SK-N-SH (cell line): ENCODE measurements around the gene SNCA. TPM values are rescaled to one million over a fixed set of nuclear protein-coding genes. Genes with fewer than 3 reads are reported as not detected.

Experiments
- CTCF ChIA-PET: fragments of 300-600, 350-600 bp; formaldehyde crosslinking; extraction: SDS; loops from one replicate; lab custom pipeline; 2021; lab: Yijun Ruan, JAX
- POLR2A ChIA-PET: fragments of 350-600 bp; sonication (Branson Sonifier 250); formaldehyde crosslinking; extraction: SDS; loops from one replicate; lab custom pipeline; 2020; ENCODE audit warnings: antibody characterized with exemption, inconsistent platforms; lab: Yijun Ruan, JAX
- DNase-seq: peaks from one replicate; pipeline ENCODE4 v3.0.0; 2012
- H2AFZ ChIP-seq: fragments of 200-600 bp; sonication (generic); 2 replicates; pipeline ENCODE4 v1.8.1; 2016; ENCODE audit warnings: antibody characterized with exemption, mild to moderate bottlenecking, low read depth
- H3F3A ChIP-seq: fragments of 200-600 bp; sonication (generic); replicated peaks from 2 replicates; pipeline ENCODE3; 2016; ENCODE audit warnings: antibody characterized with exemption, mild to moderate bottlenecking; ENCODE audit not compliant: insufficient read depth
- H3K27ac ChIP-seq, 2 experiments: fragments of 200-500 bp in 1 of 2; fragments of 200-600 bp in 1 of 2; sonication (Bioruptor generic) in 1 of 2; sonication (generic), shearing (Covaris generic) in 1 of 2; 2 replicates each; pipeline versions ENCODE4 v1.5.1 to v1.6.1; 2014 to 2016; ENCODE audit warnings: low read depth in 2 of 2, inconsistent platforms in 1 of 2, low read length in 1 of 2, mild to moderate bottlenecking in 1 of 2, mixed read lengths in 1 of 2
- H3K27me3 ChIP-seq: fragments of 200-600 bp; sonication (generic), shearing (Covaris generic); 2 replicates; pipeline ENCODE4 v1.6.1; 2016; ENCODE audit warnings: mixed run types; ENCODE audit not compliant: insufficient read depth
- H3K36me3 ChIP-seq, 2 experiments: fragments of 200-500 bp in 1 of 2; fragments of 200-600 bp in 1 of 2; sonication (Bioruptor generic) in 1 of 2; sonication (generic) in 1 of 2; replicated peaks in 1 of 2; 2 replicates each; pipeline versions ENCODE3 to v1.5.1; 2014 to 2016; ENCODE audit warnings: low read length in 1 of 2, mild to moderate bottlenecking in 1 of 2; ENCODE audit not compliant: insufficient read depth in 2 of 2, control insufficient read depth in 1 of 2
- H3K4me1 ChIP-seq, 2 experiments: fragments of 200-500 bp in 1 of 2; fragments of 200-600 bp in 1 of 2; sonication (Bioruptor generic) in 1 of 2; sonication (generic), shearing (Covaris generic) in 1 of 2; 2 replicates each; pipeline versions ENCODE4 v1.5.1 to v1.6.1; 2014 to 2016; ENCODE audit warnings: low read depth in 1 of 2, low read length in 1 of 2, mixed run types in 1 of 2; ENCODE audit not compliant: insufficient read depth in 2 of 2, control insufficient read depth in 1 of 2
- H3K4me2 ChIP-seq: fragments of 200-600 bp; sonication (generic), shearing (Covaris generic); 2 replicates; pipeline ENCODE4 v1.6.1; 2017; ENCODE audit warnings: mixed run types
- H3K4me3 ChIP-seq, 2 experiments: fragments of 200-500 bp in 1 of 2; fragments of 200-600 bp in 1 of 2; sonication (Bioruptor generic) in 1 of 2; sonication (generic), shearing (Covaris generic) in 1 of 2; 2 replicates each; pipeline versions ENCODE4 v1.5.1 to v1.8.1; 2014 to 2016; ENCODE audit warnings: low read depth in 2 of 2, inconsistent platforms in 1 of 2, low read length in 1 of 2, mild to moderate bottlenecking in 1 of 2, mixed read lengths in 1 of 2, moderate library complexity in 1 of 2
- H3K79me2 ChIP-seq: fragments of 200-600 bp; sonication (generic); 2 replicates; pipeline ENCODE4 v1.8.1; 2017; ENCODE audit warnings: mild to moderate bottlenecking; ENCODE audit not compliant: insufficient read depth
- H3K9ac ChIP-seq: fragments of 200-600 bp; sonication (generic); 2 replicates; pipeline ENCODE4 v1.6.1; 2017; ENCODE audit warnings: mixed run types
- H3K9me2 ChIP-seq: fragments of 200-600 bp; sonication (generic); 2 replicates; pipeline ENCODE4 v1.6.1; 2017; ENCODE audit warnings: mixed run types
- H3K9me3 ChIP-seq: fragments of 200-600 bp; sonication (generic); 2 replicates; pipeline ENCODE4 v1.6.1; 2017; ENCODE audit warnings: mixed run types, mild to moderate bottlenecking, moderate library complexity
- H4K20me1 ChIP-seq: fragments of 200-600 bp; sonication (generic); 2 replicates; pipeline ENCODE4 v1.6.1; 2017; ENCODE audit warnings: mild to moderate bottlenecking, mixed run types; ENCODE audit not compliant: insufficient read depth
- ELF1 ChIP-seq: IDR thresholded peaks from 2 replicates; pipeline ENCODE4 v1.4.0; 2012
- FOSL2 ChIP-seq: IDR thresholded peaks from 2 replicates; pipeline ENCODE4 v1.4.0; 2012; ENCODE audit warnings: low read depth, mild to moderate bottlenecking, moderate library complexity, borderline replicate concordance
- IRF3 ChIP-seq: fragments of 150-350 bp; IDR thresholded peaks from 2 replicates; pipeline ENCODE4 v1.6.1; 2016; ENCODE audit warnings: mild to moderate bottlenecking, low read depth, low read length
- MXI1 ChIP-seq: IDR thresholded peaks from 2 replicates; pipeline ENCODE4 v1.6.1; 2012; ENCODE audit warnings: mild to moderate bottlenecking, low read depth, low read length, improper control_type of control experiment
- POLR2AphosphoS5 ChIP-seq: IDR thresholded peaks from 2 replicates; pipeline ENCODE4 v1.6.1; 2012; ENCODE audit warnings: low read depth, low read length
- RAD21 ChIP-seq: IDR thresholded peaks from 2 replicates; pipeline ENCODE4 v1.6.1; 2012; ENCODE audit warnings: mild to moderate bottlenecking, low read length
- REST ChIP-seq: IDR thresholded peaks from 2 replicates; pipeline ENCODE4 v1.6.1; 2012; ENCODE audit warnings: mild to moderate bottlenecking, low read depth, low read length, moderate library complexity
- RFX5 ChIP-seq: IDR thresholded peaks from 2 replicates; pipeline ENCODE4 v1.6.1; 2012; ENCODE audit warnings: mild to moderate bottlenecking, improper control_type of control experiment, low read length
- SIN3A ChIP-seq: IDR thresholded peaks from 2 replicates; pipeline ENCODE4 v1.6.1; 2012; ENCODE audit warnings: low read depth, mild to moderate bottlenecking, low read length, moderate library complexity, borderline replicate concordance
- TAF1 ChIP-seq: IDR thresholded peaks from 2 replicates; pipeline ENCODE4 v1.6.1; 2012; ENCODE audit warnings: low read depth, mild to moderate bottlenecking, low read length, moderate library complexity, borderline replicate concordance
- USF1 ChIP-seq: IDR thresholded peaks from 2 replicates; pipeline ENCODE4 v1.4.0; 2012; ENCODE audit warnings: low read depth, borderline replicate concordance
- ZBTB33 ChIP-seq: IDR thresholded peaks from 2 replicates; pipeline ENCODE4 v1.4.0; 2012; ENCODE audit warnings: low read depth, borderline replicate concordance
- WGBS: methylation state at CpG from one replicate; pipeline ENCODE4 v1.1.6; 2017; ENCODE audit warnings: low lambda C conversion rate; 5-methylcytosine and 5-hydroxymethylcytosine counted together
- polyA plus RNA-seq, 3 experiments: library from polyadenylated mRNA; depleted of rRNA; stranded (reverse); fragments of >200 nt; gene quantifications; 2 replicates each; pipeline ENCODE4 v1.2.3, GENCODE V29; 2012

Gene SNCA
- polyA plus RNA-seq, 1 of the 3 experiments (the other 2 are of a cell fraction) = 12.9 TPM

GRCh38 chr4:89814362-89814761, 22.6 kb downstream of the SNCA start:
- Histone ChIP-seq H3K9me3 (no peaks in the 10 kb centered on the region), H3K9ac (no peak overlapping the region), H3K4me3 (no peak overlapping the region), H2AFZ (no peak overlapping the region), H3K27ac (0 out of 4 replicates have a peak overlapping the region, but pooled peaks of 1 of the 2 experiments have one; percentile 39), H4K20me1 (no peaks in the 10 kb centered on the region), H3K27me3 (no peaks in the 10 kb centered on the region), H3K4me1 (peaks cover 0 to 3% of the 10 kb centered on the region in 2 experiments; a peak in 1 of 4 replicates), H3F3A (peaks cover 5% of the 10 kb centered on the region), H3K9me2 (no peaks in the 10 kb centered on the region), H3K79me2 (no peaks in the 10 kb centered on the region), H3K4me2 (no peak overlapping the region), H3K36me3 (no peaks in the 10 kb centered on the region)
- 82% methylated on average over 3 of the region's 3 CpGs for WGBS
- no peak for TF ChIP-seq RFX5
- no peak for TF ChIP-seq IRF3
- TF ChIP-seq REST = no peak
- no peak for TF ChIP-seq ELF1
- no peak for TF ChIP-seq ZBTB33
- TF ChIP-seq SIN3A = no peak
- TF ChIP-seq USF1 = no peak
- no peak for TF ChIP-seq RAD21
- TF ChIP-seq POLR2AphosphoS5 = no peak
- TF ChIP-seq MXI1 = no peak
- no peak for TF ChIP-seq FOSL2
- TF ChIP-seq TAF1 = no peak
- ChIA-PET CTCF (no interaction called here), POLR2A (no interaction called here)
- no peak for DNase-seq
